ENCODE measurements around the gene DCXR. TPM values are rescaled to one million over a fixed set of nuclear protein-coding genes. Genes with fewer than 3 reads are reported as not detected.

The DCXR gene
- total and polyA plus RNA-seq, 4 experiments from 2014 or later: 65.9 to 164 (median 92.9) TPM

- Histone ChIP-seq H3K4me1 (ENCODE audit: insufficient read depth, low read length) (peaks cover 21% of the 10 kb centered on the region), H3K27ac (ENCODE audit: low read depth, low read length) (no peak overlapping the region), H3K9me3 (ENCODE audit: control insufficient read depth in 1 of 2, low read length in 2 of 2) (no peaks in the 10 kb centered on the region), H3K36me3 (ENCODE audit: insufficient read depth, low read length) (no peaks in the 10 kb centered on the region), H3K4me3 (ENCODE audit: low read length in 2 of 2) (no peak overlapping the region), H3K27me3 (ENCODE audit: insufficient read depth, low read length) (no peaks in the 10 kb centered on the region)
- Mint-ChIP-seq H3K27me3 (no peaks in the 10 kb centered on the region), H3K27ac (no peak overlapping the region), H3K9me3 (no peaks in the 10 kb centered on the region), H3K4me1 (peaks cover 4 to 15% (median 6%) of the 10 kb centered on the region in 4 donors), H3K36me3 (no peaks in the 10 kb centered on the region), H3K4me3 (no peak overlapping the region)
- intact Hi-C loops (cut with micrococcal nuclease): no loop called here
- POLR2A ChIA-PET (ENCODE audit: partially characterized antibody): interaction anchor here (0.7 to 1.6 kb wide), 3 partner anchors 23 to 126 kb away, joined by 3 to 5 read pairs (median 3); partner anchors contain the start of gene DUS1L
- no peak for DNase-seq
- CTCF ChIA-PET (ENCODE audit: partially characterized antibody): interaction anchor here (1.2 to 2.1 kb wide), 2 partner anchors 9 to 208 kb away, joined by 5 to 7 read pairs; partner anchors contain the start of gene DCXR
These were observed 9.3 kb downstream of the DCXR start for GRCh38 chr17:82028246-82028645.

GRCh38 chr17:82025401-82026107, 11.9 kb downstream of the DCXR start:
- H3K4me3 Mint-ChIP-seq: peak overlapping the region in 2 of 8 donors; percentile 6 to 15
- H3K4me1 ChIP-seq (ENCODE audit: insufficient read depth, low read length): peaks cover 34% of the 10 kb centered on the region
- POLR2A ChIA-PET (ENCODE audit: partially characterized antibody): interaction anchor here (0.6 to 1.3 kb wide), 2 partner anchors 13 to 73 kb away, joined by 3 to 5 read pairs; no protein-coding TSS in a partner anchor
- H3K27me3 Mint-ChIP-seq: no peaks in the 10 kb centered on the region
- no peak overlapping the region for H3K27ac Mint-ChIP-seq
- DNase-seq: no peak
- CTCF ChIA-PET (ENCODE audit: partially characterized antibody): interaction anchor here (1.0 to 2.6 kb wide), 3 partner anchors 12 to 296 kb away, joined by 3 to 9 read pairs (median 3); partner anchors contain the start of gene DCXR
- H3K4me1 Mint-ChIP-seq: peaks cover 8 to 32% (median 18%) of the 10 kb centered on the region in 4 donors
- no peak overlapping the region for H3K27ac ChIP-seq (ENCODE audit: low read depth, low read length)
- H3K4me3 ChIP-seq (ENCODE audit: low read length in 2 of 2): no peak overlapping the region
- peaks cover 0 to 3% of the 10 kb centered on the region in 2 donors for H3K36me3 Mint-ChIP-seq
- H3K36me3 ChIP-seq (ENCODE audit: insufficient read depth, low read length): no peaks in the 10 kb centered on the region
- no peaks in the 10 kb centered on the region for H3K9me3 Mint-ChIP-seq
- H3K27me3 ChIP-seq (ENCODE audit: insufficient read depth, low read length): no peaks in the 10 kb centered on the region
- H3K9me3 ChIP-seq (ENCODE audit: control insufficient read depth in 1 of 2, low read length in 2 of 2): no peaks in the 10 kb centered on the region
- intact Hi-C loops (cut with micrococcal nuclease): no loop called here

- peaks cover 0 to 3% of the 10 kb centered on the region in 2 donors for H3K36me3 Mint-ChIP-seq
- peak overlapping the region in 1 of 8 donors; percentile 46 for H3K4me3 Mint-ChIP-seq
- Histone ChIP-seq H3K36me3 (ENCODE audit: insufficient read depth, low read length) (no peaks in the 10 kb centered on the region), H3K4me1 (ENCODE audit: insufficient read depth, low read length) (peaks cover 30% of the 10 kb centered on the region), H3K9me3 (ENCODE audit: control insufficient read depth in 1 of 2, low read length in 2 of 2) (no peaks in the 10 kb centered on the region), H3K4me3 (ENCODE audit: low read length in 2 of 2) (no peak overlapping the region), H3K27ac (ENCODE audit: low read depth, low read length) (no peak overlapping the region), H3K27me3 (ENCODE audit: insufficient read depth, low read length) (no peaks in the 10 kb centered on the region)
- H3K27me3 Mint-ChIP-seq: no peaks in the 10 kb centered on the region
- H3K27ac Mint-ChIP-seq: no peak overlapping the region
- no peaks in the 10 kb centered on the region for H3K9me3 Mint-ChIP-seq
- POLR2A ChIA-PET (ENCODE audit: partially characterized antibody): interaction anchor here (0.6 to 3.6 kb wide), 2 partner anchors 12 to 41 kb away, joined by 3 to 14 read pairs; partner anchors contain the start of gene DUS1L
- CTCF ChIA-PET (ENCODE audit: partially characterized antibody): interaction anchor here (2.6 kb wide), 1 partner anchor 13 kb away, joined by 9 read pairs; the partner anchor contains the start of gene DCXR
- intact Hi-C loops (cut with micrococcal nuclease): loop anchor here (5.0 kb wide), 3 partner anchors 72 to 177 kb away; partner anchors contain the start of genes FASN and P4HB
- DNase-seq: no peak
- H3K4me1 Mint-ChIP-seq: peaks cover 6 to 34% (median 17%) of the 10 kb centered on the region in 4 donors
These were observed 12.6 kb downstream of the DCXR start for GRCh38 chr17:82024859-82025258.

GRCh38 chr17:82023447-82024241, 13.9 kb downstream of the DCXR start:
- Mint-ChIP-seq H3K27me3 (no peaks in the 10 kb centered on the region), H3K9me3 (no peaks in the 10 kb centered on the region), H3K4me3 (peak overlapping the region; percentile 66 to 88 (median 80)), H3K27ac (peak overlapping the region in 1 of 7 donors; percentile 89), H3K4me1 (peaks cover 3 to 30% (median 18%) of the 10 kb centered on the region in 4 donors), H3K36me3 (peaks cover 0 to 3% of the 10 kb centered on the region in 2 donors)
- intact Hi-C loops (cut with micrococcal nuclease): loop anchor here (1.0 to 5.0 kb wide), 6 partner anchors 14 to 179 kb away; partner anchors contain the start of genes ASPSCR1, DCXR, FASN and P4HB
- DNase-seq: peak in 2 of 5 donors; percentile 19 to 20
- POLR2A ChIA-PET (ENCODE audit: partially characterized antibody): interaction anchor here (0.8 to 5.1 kb wide), 18 partner anchors 11 to 391 kb away, joined by 3 to 57 read pairs (median 4); partner anchors contain the start of genes ARHGDIA, DCXR, DUS1L and FASN
- H3K27me3 ChIP-seq (ENCODE audit: insufficient read depth, low read length): no peaks in the 10 kb centered on the region
- peaks cover 28% of the 10 kb centered on the region for H3K4me1 ChIP-seq (ENCODE audit: insufficient read depth, low read length)
- no peaks in the 10 kb centered on the region for H3K36me3 ChIP-seq (ENCODE audit: insufficient read depth, low read length)
- peak overlapping the region; percentile 48 for H3K27ac ChIP-seq (ENCODE audit: low read depth, low read length)
- no peaks in the 10 kb centered on the region for H3K9me3 ChIP-seq (ENCODE audit: control insufficient read depth in 1 of 2, low read length in 2 of 2)
- CTCF ChIA-PET (ENCODE audit: partially characterized antibody): interaction anchor here (1.2 to 7.5 kb wide), 5 partner anchors 11 to 131 kb away, joined by 3 to 81 read pairs (median 4); partner anchors contain the start of genes DCXR and NOTUM
- H3K4me3 ChIP-seq (ENCODE audit: low read length in 2 of 2): peak overlapping the region; percentile 17 to 58

- Mint-ChIP-seq H3K36me3 (peaks cover 3% of the 10 kb centered on the region in 2 donors), H3K4me3 (peak within 1 kb of the TSS; percentile 81 to 89 (median 86)), H3K9me3 (no peaks in the 10 kb centered on the region), H3K27me3 (no peaks in the 10 kb centered on the region), H3K27ac (peak within 1 kb of the TSS in 6 of 7 donors; percentile 68 to 89 (median 78)), H3K4me1 (peaks cover 3 to 30% (median 18%) of the 10 kb centered on the region in 4 donors)
- Histone ChIP-seq H3K27ac (ENCODE audit: low read depth, low read length) (peak within 1 kb of the TSS; percentile 65), H3K4me1 (ENCODE audit: insufficient read depth, low read length) (peaks cover 28% of the 10 kb centered on the region), H3K36me3 (ENCODE audit: insufficient read depth, low read length) (no peaks in the 10 kb centered on the region), H3K4me3 (ENCODE audit: low read length in 2 of 2) (peak within 1 kb of the TSS; percentile 44 to 72), H3K9me3 (ENCODE audit: control insufficient read depth in 1 of 2, low read length in 2 of 2) (no peaks in the 10 kb centered on the region), H3K27me3 (ENCODE audit: insufficient read depth, low read length) (no peaks in the 10 kb centered on the region)
- intact Hi-C loops (cut with micrococcal nuclease): loop anchor here (1.0 to 5.0 kb wide), 6 partner anchors 14 to 179 kb away; partner anchors contain the start of genes ASPSCR1, DCXR, FASN and P4HB
- peak; percentile 99 to 100 (median 100) for DNase-seq
- CTCF ChIA-PET (ENCODE audit: partially characterized antibody): interaction anchor here (1.0 to 7.5 kb wide), 8 partner anchors 7 to 315 kb away, joined by 3 to 81 read pairs (median 6); partner anchors contain the start of genes DCXR and NOTUM
- POLR2A ChIA-PET (ENCODE audit: partially characterized antibody): interaction anchor here (0.6 to 5.1 kb wide), 24 partner anchors 8 to 510 kb away, joined by 3 to 57 read pairs (median 4); partner anchors contain the start of genes ACTG1, ARHGDIA, DCXR and DUS1L
These were observed 14.5 kb downstream of the DCXR start, which contains the start of gene LRRC45 for GRCh38 chr17:82022981-82023446. LRRC45 (plus strand) TSS chr17:82023305; CDS start chr17:82023644, 339 bp downstream.

- Mint-ChIP-seq H3K36me3 (peaks cover 3% of the 10 kb centered on the region in 2 donors), H3K9me3 (no peaks in the 10 kb centered on the region), H3K27me3 (no peaks in the 10 kb centered on the region), H3K4me1 (peaks cover 3 to 30% (median 18%) of the 10 kb centered on the region in 4 donors), H3K27ac (peak within 1 kb of the TSS; percentile 68 to 89 (median 83)), H3K4me3 (peak within 1 kb of the TSS; percentile 81 to 89 (median 86))
- H3K9me3 ChIP-seq (ENCODE audit: control insufficient read depth in 1 of 2, low read length in 2 of 2): no peaks in the 10 kb centered on the region
- H3K27ac ChIP-seq (ENCODE audit: low read depth, low read length): peak within 1 kb of the TSS; percentile 65
- no peaks in the 10 kb centered on the region for H3K27me3 ChIP-seq (ENCODE audit: insufficient read depth, low read length)
- H3K4me1 ChIP-seq (ENCODE audit: insufficient read depth, low read length): peaks cover 28% of the 10 kb centered on the region
- no peaks in the 10 kb centered on the region for H3K36me3 ChIP-seq (ENCODE audit: insufficient read depth, low read length)
- ChIA-PET CTCF (ENCODE audit: partially characterized antibody) (interaction anchor here (1.0 to 7.5 kb wide), 8 partner anchors 8 to 316 kb away, joined by 3 to 81 read pairs (median 9); partner anchors contain the start of genes DCXR and NOTUM), POLR2A (ENCODE audit: partially characterized antibody) (interaction anchor here (0.6 to 5.1 kb wide), 25 partner anchors 8 to 510 kb away, joined by 3 to 57 read pairs (median 5); partner anchors contain the start of genes ACTG1, ARHGDIA, DCXR and DUS1L)
- H3K4me3 ChIP-seq (ENCODE audit: low read length in 2 of 2): peak within 1 kb of the TSS; percentile 44 to 72
- DNase-seq: no peak
- intact Hi-C loops (cut with micrococcal nuclease): loop anchor here (5.0 kb wide), 3 partner anchors 75 to 180 kb away; partner anchors contain the start of genes FASN and P4HB
These were observed 15.1 kb downstream of the DCXR start, which contains the start of gene CENPX for GRCh38 chr17:82022310-82022980. CENPX (minus strand) TSS chr17:82022878; CDS start chr17:82022861, 17 bp downstream.

Measured in CD4-positive, alpha-beta memory T cell (primary cell).